SK-N-SH treated with all-trans-retinoic acid at 6 μM for 48 hours (cell line): Measurements from ENCODE around the gene CYFIP1.

Experiments used
- ATAC-seq: fragments of 200-7000 bp; cut with Tn5 transposase; 3 replicates; pipeline ENCODE4 v1.9.1; 2020; ENCODE audit warnings: mild to moderate bottlenecking, moderate library complexity
- ARNTL ChIP-seq: fragments of 450-650 bp; formaldehyde crosslinking; IDR thresholded peaks from 2 replicates; pipeline ENCODE4 v1.5.0; 2020; ENCODE audit warnings: low read depth, mild to moderate bottlenecking, moderate library complexity, borderline replicate concordance
- BACH2 ChIP-seq: fragments of 250-450 bp; sonication (Bioruptor Pico); IDR thresholded peaks from 2 replicates; pipeline ENCODE4 v1.9.0; 2021; ENCODE audit warnings: mild to moderate bottlenecking, borderline replicate concordance
- CSDC2 ChIP-seq: fragments of 250-450 bp; sonication (Bioruptor Pico); IDR thresholded peaks from 2 replicates; pipeline ENCODE4 v1.5.0; 2020; ENCODE audit warnings: mild to moderate bottlenecking, moderate library complexity
- ESRRG ChIP-seq: fragments of 250-450 bp; sonication (Bioruptor Pico); IDR thresholded peaks from 2 replicates; pipeline ENCODE4 v1.6.1; 2021; ENCODE audit warnings: mild to moderate bottlenecking
- ISL1 ChIP-seq: fragments of 250-450 bp; sonication (Bioruptor Pico); IDR thresholded peaks from 2 replicates; pipeline ENCODE4 v2.1.2; 2022; ENCODE audit warnings: mild to moderate bottlenecking, moderate library complexity
- OSR1 ChIP-seq: fragments of 250-450 bp; sonication (Bioruptor Pico); IDR thresholded peaks from 2 replicates; pipeline ENCODE4 v1.8.0; 2022; ENCODE audit warnings: moderate library complexity, mild to moderate bottlenecking, inconsistent platforms
- PPARA ChIP-seq: fragments of 250-450 bp; sonication (Bioruptor Pico); IDR thresholded peaks from 2 replicates; pipeline ENCODE4 v1.5.0; 2020; ENCODE audit warnings: mild to moderate bottlenecking, borderline replicate concordance
- RARB ChIP-seq: fragments of 250-450 bp; sonication (Bioruptor Pico); IDR thresholded peaks from 2 replicates; pipeline ENCODE4 v1.8.0; 2021; ENCODE audit warnings: mild to moderate bottlenecking, moderate library complexity
- TCF4 ChIP-seq: fragments of 250-450 bp; sonication (Bioruptor Pico); IDR thresholded peaks from 2 replicates; pipeline ENCODE4 v1.8.0; 2021; ENCODE audit warnings: mild to moderate bottlenecking, moderate library complexity, borderline replicate concordance
- TOX ChIP-seq: fragments of 250-450 bp; sonication (Bioruptor Pico); IDR thresholded peaks from 2 replicates; pipeline ENCODE4 v1.8.0; 2021; ENCODE audit warnings: mild to moderate bottlenecking, moderate library complexity, borderline replicate concordance
- ZC3H10 ChIP-seq: fragments of 250-450 bp; sonication (Bioruptor Pico); IDR thresholded peaks from 2 replicates; pipeline ENCODE4 v1.5.1; 2021; ENCODE audit warnings: mild to moderate bottlenecking, moderate library complexity
- ZFP3 ChIP-seq: fragments of 250-450 bp; sonication (Bioruptor Pico); IDR thresholded peaks from 2 replicates; pipeline ENCODE4 v1.5.0; 2020; ENCODE audit warnings: mild to moderate bottlenecking, moderate library complexity
- ZFP30 ChIP-seq: fragments of 450-650 bp; formaldehyde crosslinking; IDR thresholded peaks from 2 replicates; pipeline ENCODE4 v1.5.0; 2022; ENCODE audit warnings: mild to moderate bottlenecking, moderate library complexity
- ZNF565 ChIP-seq: fragments of 450-650 bp; formaldehyde crosslinking; conservative IDR thresholded peaks from 2 replicates; pipeline ENCODE4 v1.5.0; 2020; ENCODE audit warnings: low read depth, mild to moderate bottlenecking, moderate library complexity
- ZNF8 ChIP-seq: fragments of 450-650 bp; formaldehyde crosslinking; IDR thresholded peaks from 2 replicates; pipeline ENCODE4 v1.5.0; 2020; ENCODE audit warnings: mild to moderate bottlenecking, moderate library complexity
- TF ChIP-seq, protein P1 (sequence below): fragments of 250-450 bp; sonication (Bioruptor Pico); IDR thresholded peaks from 2 replicates; pipeline ENCODE4 v1.5.0; 2020; ENCODE audit warnings: mild to moderate bottlenecking, moderate library complexity
- TF ChIP-seq, protein P2 (sequence below): fragments of 250-450 bp; sonication (Bioruptor Pico); IDR thresholded peaks from 2 replicates; pipeline ENCODE4 v1.8.0; 2020; ENCODE audit warnings: mild to moderate bottlenecking, moderate library complexity, borderline replicate concordance
- TF ChIP-seq, protein P3 (sequence below): fragments of 250-450 bp; sonication (Bioruptor Pico); IDR thresholded peaks from 2 replicates; pipeline ENCODE4 v1.5.1; 2020; ENCODE audit warnings: low read depth, mild to moderate bottlenecking, moderate library complexity
- TF ChIP-seq, protein P4 (sequence below): fragments of 250-450 bp; sonication (Bioruptor Pico); IDR thresholded peaks from 2 replicates; pipeline ENCODE4 v1.5.1; 2021; ENCODE audit warnings: mild to moderate bottlenecking, moderate library complexity
- TF ChIP-seq, protein P5 (sequence below): fragments of 250-450 bp; sonication (Bioruptor Pico); IDR thresholded peaks from 2 replicates; pipeline ENCODE4 v1.8.0; 2021; ENCODE audit warnings: low read depth, mild to moderate bottlenecking, moderate library complexity, borderline replicate concordance

Gene CYFIP1

DNA sequence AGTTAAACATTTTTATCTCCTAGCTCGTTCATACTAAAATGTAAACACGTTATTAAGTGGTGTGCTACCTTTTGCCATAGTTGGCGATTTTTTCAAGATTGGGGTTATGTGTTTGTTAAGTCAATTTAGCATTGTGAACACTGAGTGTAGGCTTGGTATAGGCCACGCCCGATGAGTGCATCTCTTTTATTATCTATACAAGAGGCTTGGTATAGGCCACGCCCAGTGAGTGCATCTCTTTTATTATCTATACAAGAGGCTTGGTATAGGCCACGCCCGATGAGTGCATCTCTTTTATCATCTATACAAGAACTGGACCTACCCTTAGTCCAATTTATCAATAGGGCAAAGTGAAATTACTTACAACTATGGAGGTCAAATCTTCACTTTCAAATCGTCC, 71.3 kb downstream of the CYFIP1 start (continued):
- no peak for TF ChIP-seq TCF4 (CRISPR knock-in tag)

DNA sequence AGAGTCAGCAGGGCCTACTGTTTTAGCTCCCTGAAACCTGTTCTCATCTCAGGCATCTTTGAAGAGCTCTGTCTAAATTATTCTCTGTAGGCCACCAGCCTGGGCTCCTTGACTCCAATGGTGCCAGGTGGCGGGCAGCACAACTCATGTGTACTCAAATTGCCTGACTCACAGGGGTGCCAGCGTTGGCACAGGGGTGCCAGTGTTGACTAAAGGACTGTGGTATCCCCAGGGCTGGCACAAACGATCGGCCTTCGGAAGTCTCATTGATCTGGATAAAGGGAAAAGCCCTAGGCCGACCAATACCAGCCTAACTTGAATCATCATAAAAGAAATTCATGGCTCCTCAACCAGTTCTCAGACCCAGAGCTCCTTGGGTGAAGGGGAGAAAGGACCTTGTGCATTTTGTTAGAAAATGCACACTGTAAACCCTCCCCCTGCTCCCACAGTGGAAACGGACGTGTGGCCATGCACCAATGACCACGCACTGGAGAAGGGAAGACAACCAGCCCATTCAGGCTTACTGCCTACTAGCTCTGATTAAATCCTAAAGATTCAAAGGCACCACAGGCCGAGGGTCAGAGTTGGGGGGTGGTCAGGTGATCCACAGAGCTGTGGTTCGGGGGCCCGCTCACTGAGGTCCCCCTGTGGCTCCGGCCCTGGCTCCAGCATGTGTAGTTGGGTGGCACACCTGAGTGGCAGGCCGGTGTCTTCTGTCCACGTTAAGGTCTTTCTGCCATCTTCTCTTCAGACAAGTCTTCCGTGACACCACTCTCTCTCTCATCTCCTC, 72.8 kb downstream of the CYFIP1 start:
- TF ChIP-seq BACH2 (CRISPR knock-in tag) (no peak), ISL1 (CRISPR knock-in tag) (no peak), TCF4 (CRISPR knock-in tag) (no peak), ZNF8 (CRISPR knock-in tag) (no peak), ZFP30 (CRISPR knock-in tag) (no peak), ESRRG (no peak), CSDC2 (CRISPR knock-in tag) (no peak), RARB (CRISPR knock-in tag) (no peak), ZNF565 (CRISPR knock-in tag) (no peak)
- TF ChIP-seq, protein P1, sequence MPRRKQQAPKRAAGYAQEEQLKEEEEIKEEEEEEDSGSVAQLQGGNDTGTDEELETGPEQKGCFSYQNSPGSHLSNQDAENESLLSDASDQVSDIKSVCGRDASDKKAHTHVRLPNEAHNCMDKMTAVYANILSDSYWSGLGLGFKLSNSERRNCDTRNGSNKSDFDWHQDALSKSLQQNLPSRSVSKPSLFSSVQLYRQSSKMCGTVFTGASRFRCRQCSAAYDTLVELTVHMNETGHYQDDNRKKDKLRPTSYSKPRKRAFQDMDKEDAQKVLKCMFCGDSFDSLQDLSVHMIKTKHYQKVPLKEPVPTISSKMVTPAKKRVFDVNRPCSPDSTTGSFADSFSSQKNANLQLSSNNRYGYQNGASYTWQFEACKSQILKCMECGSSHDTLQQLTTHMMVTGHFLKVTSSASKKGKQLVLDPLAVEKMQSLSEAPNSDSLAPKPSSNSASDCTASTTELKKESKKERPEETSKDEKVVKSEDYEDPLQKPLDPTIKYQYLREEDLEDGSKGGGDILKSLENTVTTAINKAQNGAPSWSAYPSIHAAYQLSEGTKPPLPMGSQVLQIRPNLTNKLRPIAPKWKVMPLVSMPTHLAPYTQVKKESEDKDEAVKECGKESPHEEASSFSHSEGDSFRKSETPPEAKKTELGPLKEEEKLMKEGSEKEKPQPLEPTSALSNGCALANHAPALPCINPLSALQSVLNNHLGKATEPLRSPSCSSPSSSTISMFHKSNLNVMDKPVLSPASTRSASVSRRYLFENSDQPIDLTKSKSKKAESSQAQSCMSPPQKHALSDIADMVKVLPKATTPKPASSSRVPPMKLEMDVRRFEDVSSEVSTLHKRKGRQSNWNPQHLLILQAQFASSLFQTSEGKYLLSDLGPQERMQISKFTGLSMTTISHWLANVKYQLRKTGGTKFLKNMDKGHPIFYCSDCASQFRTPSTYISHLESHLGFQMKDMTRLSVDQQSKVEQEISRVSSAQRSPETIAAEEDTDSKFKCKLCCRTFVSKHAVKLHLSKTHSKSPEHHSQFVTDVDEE (CRISPR knock-in tag): no peak
- TF ChIP-seq, protein P2, sequence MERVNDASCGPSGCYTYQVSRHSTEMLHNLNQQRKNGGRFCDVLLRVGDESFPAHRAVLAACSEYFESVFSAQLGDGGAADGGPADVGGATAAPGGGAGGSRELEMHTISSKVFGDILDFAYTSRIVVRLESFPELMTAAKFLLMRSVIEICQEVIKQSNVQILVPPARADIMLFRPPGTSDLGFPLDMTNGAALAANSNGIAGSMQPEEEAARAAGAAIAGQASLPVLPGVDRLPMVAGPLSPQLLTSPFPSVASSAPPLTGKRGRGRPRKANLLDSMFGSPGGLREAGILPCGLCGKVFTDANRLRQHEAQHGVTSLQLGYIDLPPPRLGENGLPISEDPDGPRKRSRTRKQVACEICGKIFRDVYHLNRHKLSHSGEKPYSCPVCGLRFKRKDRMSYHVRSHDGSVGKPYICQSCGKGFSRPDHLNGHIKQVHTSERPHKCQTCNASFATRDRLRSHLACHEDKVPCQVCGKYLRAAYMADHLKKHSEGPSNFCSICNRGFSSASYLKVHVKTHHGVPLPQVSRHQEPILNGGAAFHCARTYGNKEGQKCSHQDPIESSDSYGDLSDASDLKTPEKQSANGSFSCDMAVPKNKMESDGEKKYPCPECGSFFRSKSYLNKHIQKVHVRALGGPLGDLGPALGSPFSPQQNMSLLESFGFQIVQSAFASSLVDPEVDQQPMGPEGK (CRISPR knock-in tag): no peak
- ATAC-seq: no peak

DNA sequence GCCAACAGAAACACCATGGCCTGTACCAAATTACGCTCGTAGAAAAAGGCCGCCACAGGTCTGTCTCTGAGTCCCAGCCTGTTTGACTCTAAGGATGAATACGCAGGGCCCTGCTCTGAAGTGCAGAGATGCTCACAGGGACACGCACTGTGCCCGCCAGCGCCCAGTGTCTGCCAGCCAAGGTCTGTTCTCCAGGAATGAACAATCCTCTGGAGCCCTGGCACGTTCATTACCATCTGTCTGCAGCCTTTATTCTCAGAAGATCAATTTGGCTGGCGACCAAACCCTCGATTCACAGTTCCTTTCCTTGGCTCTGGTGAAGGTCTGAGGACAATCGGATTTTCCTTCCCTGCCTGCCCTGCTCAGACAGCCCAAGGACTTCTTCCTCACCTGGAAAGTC, 75.4 kb downstream of the CYFIP1 start:
- TF ChIP-seq, protein P3, sequence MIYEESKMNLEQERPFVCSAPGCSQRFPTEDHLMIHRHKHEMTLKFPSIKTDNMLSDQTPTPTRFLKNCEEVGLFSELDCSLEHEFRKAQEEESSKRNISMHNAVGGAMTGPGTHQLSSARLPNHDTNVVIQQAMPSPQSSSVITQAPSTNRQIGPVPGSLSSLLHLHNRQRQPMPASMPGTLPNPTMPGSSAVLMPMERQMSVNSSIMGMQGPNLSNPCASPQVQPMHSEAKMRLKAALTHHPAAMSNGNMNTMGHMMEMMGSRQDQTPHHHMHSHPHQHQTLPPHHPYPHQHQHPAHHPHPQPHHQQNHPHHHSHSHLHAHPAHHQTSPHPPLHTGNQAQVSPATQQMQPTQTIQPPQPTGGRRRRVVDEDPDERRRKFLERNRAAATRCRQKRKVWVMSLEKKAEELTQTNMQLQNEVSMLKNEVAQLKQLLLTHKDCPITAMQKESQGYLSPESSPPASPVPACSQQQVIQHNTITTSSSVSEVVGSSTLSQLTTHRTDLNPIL (CRISPR knock-in tag): no peak
- TF ChIP-seq, protein P4, sequence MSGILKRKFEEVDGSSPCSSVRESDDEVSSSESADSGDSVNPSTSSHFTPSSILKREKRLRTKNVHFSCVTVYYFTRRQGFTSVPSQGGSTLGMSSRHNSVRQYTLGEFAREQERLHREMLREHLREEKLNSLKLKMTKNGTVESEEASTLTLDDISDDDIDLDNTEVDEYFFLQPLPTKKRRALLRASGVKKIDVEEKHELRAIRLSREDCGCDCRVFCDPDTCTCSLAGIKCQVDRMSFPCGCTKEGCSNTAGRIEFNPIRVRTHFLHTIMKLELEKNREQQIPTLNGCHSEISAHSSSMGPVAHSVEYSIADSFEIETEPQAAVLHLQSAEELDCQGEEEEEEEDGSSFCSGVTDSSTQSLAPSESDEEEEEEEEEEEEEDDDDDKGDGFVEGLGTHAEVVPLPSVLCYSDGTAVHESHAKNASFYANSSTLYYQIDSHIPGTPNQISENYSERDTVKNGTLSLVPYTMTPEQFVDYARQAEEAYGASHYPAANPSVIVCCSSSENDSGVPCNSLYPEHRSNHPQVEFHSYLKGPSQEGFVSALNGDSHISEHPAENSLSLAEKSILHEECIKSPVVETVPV: no peak
- no peak for TF ChIP-seq ZFP3 (CRISPR knock-in tag)
- no peak for ATAC-seq

DNA sequence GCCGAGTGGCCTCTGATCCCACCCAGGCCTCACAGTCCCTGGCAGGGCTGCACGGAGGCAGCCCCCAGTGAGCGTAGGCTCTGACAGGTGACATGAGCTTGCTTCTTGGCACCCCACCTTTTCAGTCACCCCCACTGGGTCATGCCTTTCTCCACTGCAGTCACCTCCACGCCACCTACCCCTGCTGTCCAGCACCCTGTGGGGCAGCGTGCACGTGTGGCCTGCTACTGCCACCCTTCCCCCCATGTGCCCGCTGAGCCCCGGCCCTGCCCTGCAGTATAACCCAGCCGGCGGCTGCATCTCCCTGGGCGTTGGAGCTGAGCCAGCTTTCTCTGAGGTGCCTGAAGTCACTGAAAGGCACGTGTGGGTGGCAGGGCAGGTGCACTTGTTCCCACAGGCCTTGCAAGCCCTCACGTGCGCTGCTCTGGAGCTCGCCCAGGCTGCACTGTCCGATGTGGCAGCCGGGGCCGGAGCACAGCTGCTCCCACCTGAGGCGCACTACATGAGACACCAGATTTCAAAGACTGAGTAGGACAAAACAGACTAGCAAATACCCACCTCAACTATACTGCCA, 76.1 kb downstream of the CYFIP1 start:
- no peak for ATAC-seq
- TF ChIP-seq, protein P5, sequence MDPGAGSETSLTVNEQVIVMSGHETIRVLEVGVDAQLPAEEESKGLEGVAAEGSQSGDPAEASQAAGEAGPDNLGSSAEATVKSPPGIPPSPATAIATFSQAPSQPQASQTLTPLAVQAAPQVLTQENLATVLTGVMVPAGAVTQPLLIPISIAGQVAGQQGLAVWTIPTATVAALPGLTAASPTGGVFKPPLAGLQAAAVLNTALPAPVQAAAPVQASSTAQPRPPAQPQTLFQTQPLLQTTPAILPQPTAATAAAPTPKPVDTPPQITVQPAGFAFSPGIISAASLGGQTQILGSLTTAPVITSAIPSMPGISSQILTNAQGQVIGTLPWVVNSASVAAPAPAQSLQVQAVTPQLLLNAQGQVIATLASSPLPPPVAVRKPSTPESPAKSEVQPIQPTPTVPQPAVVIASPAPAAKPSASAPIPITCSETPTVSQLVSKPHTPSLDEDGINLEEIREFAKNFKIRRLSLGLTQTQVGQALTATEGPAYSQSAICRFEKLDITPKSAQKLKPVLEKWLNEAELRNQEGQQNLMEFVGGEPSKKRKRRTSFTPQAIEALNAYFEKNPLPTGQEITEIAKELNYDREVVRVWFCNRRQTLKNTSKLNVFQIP (CRISPR knock-in tag): no peak
- TF ChIP-seq ZC3H10 (CRISPR knock-in tag) (no peak), RARB (CRISPR knock-in tag) (no peak), ESRRG (no peak)

DNA sequence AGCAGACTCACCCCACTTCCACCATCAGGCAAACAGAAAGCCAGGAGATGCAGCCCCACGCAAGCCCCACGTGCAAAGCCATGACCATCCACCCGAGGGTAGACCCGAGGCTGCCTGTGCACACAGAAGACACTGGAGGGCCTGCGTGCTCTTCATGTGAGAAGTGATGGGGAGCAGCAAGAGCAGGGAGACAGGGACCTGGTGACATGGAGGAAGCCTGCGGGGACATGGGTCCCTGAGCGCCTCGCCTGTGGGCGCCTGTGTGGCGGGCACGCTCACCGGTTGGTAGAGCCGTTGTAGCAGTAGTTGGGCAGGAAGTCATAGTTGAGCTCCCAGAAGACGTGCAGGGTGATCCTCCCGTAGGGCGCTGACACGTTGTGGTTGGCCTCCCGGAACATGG, 76.7 kb downstream of the CYFIP1 start:
- no peak for ATAC-seq
- TF ChIP-seq CSDC2 (CRISPR knock-in tag) (no peak), TOX (CRISPR knock-in tag) (no peak), ZNF565 (CRISPR knock-in tag) (no peak), ZNF8 (CRISPR knock-in tag) (no peak), ZFP3 (CRISPR knock-in tag) (no peak), OSR1 (no peak), ARNTL (CRISPR knock-in tag) (no peak), RARB (CRISPR knock-in tag) (no peak), PPARA (no peak)
- TF ChIP-seq, protein P5 (CRISPR knock-in tag): no peak
- TF ChIP-seq, protein P2 (CRISPR knock-in tag): no peak
